ENCODE measurements around the gene CD99.

The CD99 gene

GRCh38 chrX:2684256-2684655, 6.8 kb upstream of the CD99 start:
- H3K27ac Mint-ChIP-seq, result no peak overlapping the region
- peaks cover 7% of the 10 kb centered on the region for H3K9me3 Mint-ChIP-seq
- no peak overlapping the region for H3K4me3 Mint-ChIP-seq
- no peaks in the 10 kb centered on the region for H3K27me3 Mint-ChIP-seq
- ATAC-seq, result no peak
- no peaks in the 10 kb centered on the region for H3K4me1 Mint-ChIP-seq
- H3K36me3 Mint-ChIP-seq, result peaks cover 14% of the 10 kb centered on the region

DNA sequence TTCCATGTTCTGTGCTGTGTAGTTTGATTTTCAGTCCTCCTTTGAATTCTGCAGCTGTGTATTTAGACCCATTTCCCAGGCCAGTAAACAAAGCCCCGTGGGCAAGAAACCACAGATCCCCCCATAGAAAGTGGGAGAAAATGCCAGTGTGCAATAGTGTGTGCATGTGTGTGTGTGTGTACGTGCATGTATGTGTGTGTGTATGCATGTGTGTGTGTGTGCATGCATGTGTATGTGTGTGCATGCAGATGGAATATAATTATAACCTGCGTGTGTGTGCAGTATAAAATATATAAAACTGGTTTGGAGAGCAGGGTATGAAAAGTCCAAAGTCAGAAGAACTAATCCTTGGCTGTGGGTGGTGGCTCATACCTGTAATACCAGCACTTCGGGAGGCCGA, 5.2 kb upstream of the CD99 start:
- H3K27ac Mint-ChIP-seq, result no peak overlapping the region
- no peak overlapping the region for H3K4me3 Mint-ChIP-seq
- H3K9me3 Mint-ChIP-seq, result peaks cover 3% of the 10 kb centered on the region
- H3K27me3 Mint-ChIP-seq, result no peaks in the 10 kb centered on the region
- H3K36me3 Mint-ChIP-seq, result peaks cover 6% of the 10 kb centered on the region
- H3K4me1 Mint-ChIP-seq, result no peaks in the 10 kb centered on the region
- no peak for ATAC-seq

DNA sequence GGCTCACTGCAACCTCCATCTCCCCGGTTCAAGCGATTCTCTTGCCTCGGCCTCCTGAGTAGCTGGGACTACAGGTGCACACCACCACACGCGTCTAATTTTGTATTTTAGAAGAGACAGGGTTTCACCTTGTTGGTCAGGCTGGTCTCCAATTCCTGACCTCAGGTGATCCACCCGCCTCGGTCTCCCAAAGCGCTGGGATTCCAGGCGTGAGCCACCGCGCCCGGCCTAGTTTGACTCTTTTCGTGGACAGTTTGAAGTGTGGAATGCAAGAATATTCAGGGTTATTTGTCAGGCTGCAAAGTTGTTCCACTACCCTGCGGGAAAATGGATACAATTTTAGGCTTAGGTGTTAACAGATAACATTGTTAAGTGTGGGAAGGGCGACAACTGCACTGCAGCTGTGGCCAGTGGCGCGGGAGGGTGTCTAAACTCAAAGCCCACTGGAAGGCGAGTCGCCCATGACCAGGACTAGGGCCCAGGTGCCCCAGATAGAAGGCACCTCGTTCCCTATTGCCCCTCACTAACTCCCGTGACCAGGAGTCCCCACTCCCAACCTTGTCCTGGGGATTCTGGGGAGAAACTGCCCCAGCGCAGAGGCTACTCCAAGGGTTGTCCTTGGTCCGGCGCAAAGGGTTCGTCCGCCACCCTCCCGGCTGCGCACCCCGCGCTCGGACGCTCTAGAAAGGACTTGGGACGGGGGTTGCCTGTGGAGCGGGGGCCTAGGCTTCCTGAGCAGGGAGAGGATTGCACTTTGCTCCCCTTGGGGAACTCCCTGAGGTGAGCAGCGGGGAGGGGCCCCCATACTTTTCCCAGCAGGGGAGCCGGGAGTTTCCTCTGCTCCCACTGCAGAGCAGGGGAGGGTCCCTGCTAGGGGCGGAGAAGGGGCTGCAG, 1.1 kb upstream of the CD99 start:
- H3K36me3 Mint-ChIP-seq, result no peaks in the 10 kb centered on the region
- peak overlapping the region; percentile 73 for H3K4me3 Mint-ChIP-seq
- no peaks in the 10 kb centered on the region for H3K27me3 Mint-ChIP-seq
- H3K9me3 Mint-ChIP-seq, result no peaks in the 10 kb centered on the region
- H3K4me1 Mint-ChIP-seq, result peaks cover 32% of the 10 kb centered on the region
- ATAC-seq, result no peak
- peak overlapping the region; percentile 29 for H3K27ac Mint-ChIP-seq

GRCh38 chrX:2691543-2692220, 587 bp downstream of the CD99 start:
- peaks cover 3% of the 10 kb centered on the region for H3K9me3 Mint-ChIP-seq
- no peak for ATAC-seq
- no peaks in the 10 kb centered on the region for H3K27me3 Mint-ChIP-seq
- H3K4me1 Mint-ChIP-seq, result peaks cover 47% of the 10 kb centered on the region
- peaks cover 4% of the 10 kb centered on the region for H3K36me3 Mint-ChIP-seq
- peak overlapping the region; percentile 87 for H3K27ac Mint-ChIP-seq
- H3K4me3 Mint-ChIP-seq, result peak overlapping the region; percentile 96

DNA sequence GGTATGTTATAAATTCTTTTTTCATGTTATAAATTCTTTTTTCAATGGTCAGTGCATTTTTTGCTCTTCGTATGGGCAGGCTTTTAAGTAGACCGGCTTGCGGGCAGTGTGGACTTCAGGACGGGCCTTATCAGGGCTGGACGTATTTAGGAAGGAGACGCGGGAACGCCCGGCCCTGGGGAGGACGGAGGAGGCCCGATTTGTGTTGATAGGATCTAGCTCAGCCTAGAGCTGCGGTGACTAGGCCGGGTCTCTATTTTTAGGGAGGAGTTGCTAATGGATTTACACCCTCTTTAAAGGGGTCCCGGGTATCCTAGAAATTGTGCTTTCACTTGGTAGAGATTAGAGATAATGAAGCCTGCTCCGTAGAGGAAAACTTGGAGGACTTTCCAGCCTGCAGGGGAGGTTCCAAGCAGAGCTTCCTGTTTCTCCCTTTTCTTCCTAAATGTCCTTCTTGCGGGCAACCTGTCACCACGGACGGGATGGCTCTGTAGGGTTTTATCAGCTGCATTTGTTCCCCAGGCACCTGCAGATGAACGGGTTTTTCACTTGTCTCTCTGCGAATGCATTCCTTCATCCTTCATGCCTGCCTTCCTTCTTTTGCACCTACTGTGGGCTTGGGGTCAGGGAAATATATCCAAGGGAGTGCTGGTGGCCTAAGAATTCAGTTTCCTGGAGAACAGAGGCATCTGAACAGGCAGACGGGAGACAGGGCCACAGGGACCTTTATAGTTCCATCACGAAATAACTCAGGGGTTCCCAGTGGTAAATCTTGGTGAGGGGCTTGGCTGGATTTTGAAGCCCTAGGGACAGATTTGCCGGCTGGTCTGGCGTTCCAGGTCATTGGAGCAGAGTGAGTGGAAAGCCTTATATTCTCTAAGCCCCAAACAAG, 1.4 kb downstream of the CD99 start:
- no peak for ATAC-seq
- H3K27ac Mint-ChIP-seq, result peak overlapping the region; percentile 87
- H3K9me3 Mint-ChIP-seq, result peaks cover 3% of the 10 kb centered on the region
- H3K4me3 Mint-ChIP-seq, result peak overlapping the region; percentile 96
- H3K36me3 Mint-ChIP-seq, result peaks cover 4% of the 10 kb centered on the region
- H3K4me1 Mint-ChIP-seq, result peaks cover 55% of the 10 kb centered on the region
- H3K27me3 Mint-ChIP-seq, result no peaks in the 10 kb centered on the region

GRCh38 chrX:2693113-2694002, 2.3 kb downstream of the CD99 start:
- H3K36me3 Mint-ChIP-seq, result peaks cover 4% of the 10 kb centered on the region
- ATAC-seq, result no peak
- peaks cover 64% of the 10 kb centered on the region for H3K4me1 Mint-ChIP-seq
- H3K9me3 Mint-ChIP-seq, result peaks cover 3% of the 10 kb centered on the region
- peak overlapping the region; percentile 96 for H3K4me3 Mint-ChIP-seq
- H3K27ac Mint-ChIP-seq, result peak overlapping the region; percentile 87
- no peaks in the 10 kb centered on the region for H3K27me3 Mint-ChIP-seq

- peaks cover 12% of the 10 kb centered on the region for H3K36me3 Mint-ChIP-seq
- H3K4me1 Mint-ChIP-seq, result peaks cover 78% of the 10 kb centered on the region
- H3K27me3 Mint-ChIP-seq, result no peaks in the 10 kb centered on the region
- peak overlapping the region; percentile 8 for H3K27ac Mint-ChIP-seq
- H3K4me3 Mint-ChIP-seq, result no peak overlapping the region
- no peak for ATAC-seq
- H3K9me3 Mint-ChIP-seq, result peaks cover 3% of the 10 kb centered on the region
Measured at GRCh38 chrX:2694914-2695267, 3.8 kb downstream of the CD99 start.

- H3K27me3 Mint-ChIP-seq, result no peaks in the 10 kb centered on the region
- H3K36me3 Mint-ChIP-seq, result peaks cover 25% of the 10 kb centered on the region
- H3K4me1 Mint-ChIP-seq, result peaks cover 97% of the 10 kb centered on the region
- H3K4me3 Mint-ChIP-seq, result peak overlapping the region; percentile 48
- peak; percentile 95 for ATAC-seq
- H3K27ac Mint-ChIP-seq, result peak overlapping the region; percentile 87
- peaks cover 12% of the 10 kb centered on the region for H3K9me3 Mint-ChIP-seq
Measured at GRCh38 chrX:2696698-2697215, 5.7 kb downstream of the CD99 start.

DNA sequence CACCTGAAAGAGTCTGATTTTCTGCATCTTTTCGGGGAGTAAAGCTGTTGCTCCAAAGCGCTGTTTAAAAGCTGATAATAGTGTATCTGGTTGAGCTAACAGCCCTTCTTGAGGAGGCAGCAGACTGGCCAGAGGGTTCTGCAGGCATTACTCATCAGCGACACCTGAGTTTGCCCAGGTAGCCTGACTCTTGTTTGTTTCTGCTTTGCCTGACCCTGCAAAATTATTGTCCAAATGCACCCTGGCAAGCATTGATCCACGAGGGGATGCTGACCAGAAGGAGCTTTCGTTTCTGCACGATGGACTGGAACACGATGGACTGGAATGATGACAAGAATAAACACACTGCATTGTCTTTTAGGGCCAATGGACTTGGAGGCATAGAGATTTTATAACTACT, 6.2 kb downstream of the CD99 start:
- peak; percentile 21 for ATAC-seq
- Mint-ChIP-seq H3K27ac (peak overlapping the region; percentile 87), H3K4me1 (peaks cover 97% of the 10 kb centered on the region), H3K36me3 (peaks cover 25% of the 10 kb centered on the region), H3K9me3 (peaks cover 12% of the 10 kb centered on the region), H3K27me3 (no peaks in the 10 kb centered on the region), H3K4me3 (peak overlapping the region; percentile 48)

- ATAC-seq, result peak; percentile 49
- Mint-ChIP-seq H3K9me3 (peaks cover 12% of the 10 kb centered on the region), H3K4me1 (peaks cover 94% of the 10 kb centered on the region), H3K27me3 (no peaks in the 10 kb centered on the region), H3K27ac (peak overlapping the region; percentile 87), H3K36me3 (peaks cover 25% of the 10 kb centered on the region), H3K4me3 (peak overlapping the region; percentile 32)
Measured at GRCh38 chrX:2697741-2698299, 6.7 kb downstream of the CD99 start.

GRCh38 chrX:2698604-2699003, 7.5 kb downstream of the CD99 start:
- ATAC-seq, result no peak
- H3K9me3 Mint-ChIP-seq, result peaks cover 12% of the 10 kb centered on the region
- H3K4me3 Mint-ChIP-seq, result peak overlapping the region; percentile 10
- H3K27me3 Mint-ChIP-seq, result no peaks in the 10 kb centered on the region
- peak overlapping the region; percentile 87 for H3K27ac Mint-ChIP-seq
- peaks cover 25% of the 10 kb centered on the region for H3K36me3 Mint-ChIP-seq
- peaks cover 86% of the 10 kb centered on the region for H3K4me1 Mint-ChIP-seq

- Mint-ChIP-seq H3K36me3 (peaks cover 25% of the 10 kb centered on the region), H3K4me3 (peak overlapping the region; percentile 4), H3K4me1 (peaks cover 73% of the 10 kb centered on the region), H3K27me3 (no peaks in the 10 kb centered on the region), H3K9me3 (peaks cover 12% of the 10 kb centered on the region), H3K27ac (no peak overlapping the region)
- no peak for ATAC-seq
Measured at GRCh38 chrX:2699959-2700358, 8.9 kb downstream of the CD99 start.

DNA sequence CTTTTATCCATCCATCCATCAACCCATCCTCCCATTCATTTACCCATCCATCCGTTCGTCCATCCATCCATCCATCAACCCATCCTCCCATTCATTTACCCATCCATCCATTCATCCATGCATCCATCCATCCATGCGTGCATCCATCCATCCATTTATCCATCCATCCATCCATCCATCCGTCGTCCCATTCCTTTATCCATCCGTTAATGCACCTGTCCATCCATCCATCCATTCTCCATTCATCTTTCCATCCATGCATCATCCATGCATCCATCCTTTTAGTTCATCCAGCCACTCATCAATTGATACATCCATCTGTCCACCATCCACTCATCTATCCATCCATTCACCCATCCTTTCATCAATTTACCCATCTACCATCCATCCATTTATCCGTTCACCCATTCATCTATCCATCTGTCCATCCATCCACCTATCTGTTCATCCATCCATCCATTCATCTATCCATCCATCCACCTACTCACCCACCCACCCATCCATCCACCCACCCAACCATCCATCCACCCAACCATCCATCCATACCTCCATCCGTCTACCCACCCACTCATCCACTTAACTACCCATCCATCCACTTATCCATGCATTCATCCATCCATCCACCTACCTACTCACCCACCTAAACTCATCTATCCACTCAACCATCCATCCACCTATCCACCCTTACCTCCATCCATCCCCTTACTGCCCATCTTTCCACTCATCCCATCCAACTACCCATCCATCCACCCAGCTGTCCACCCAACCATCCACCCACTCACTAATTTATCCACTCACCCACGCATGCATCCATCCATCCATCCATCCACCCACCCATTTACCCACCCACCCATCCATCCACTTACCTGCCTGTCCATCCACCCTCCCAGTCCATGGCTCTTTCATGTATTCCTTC, 9.6 kb downstream of the CD99 start:
- Mint-ChIP-seq H3K4me3 (peak overlapping the region; percentile 4), H3K27ac (peak overlapping the region; percentile 52), H3K27me3 (no peaks in the 10 kb centered on the region), H3K4me1 (peaks cover 67% of the 10 kb centered on the region), H3K36me3 (peaks cover 25% of the 10 kb centered on the region), H3K9me3 (peaks cover 12% of the 10 kb centered on the region)
- no peak for ATAC-seq

All from stimulated activated memory B cell treated with anti-CD40 and anti-IgM and Interleukin-4, amounts not matched to agents 10 μg/mL and 1 μg/mL and 100 μg/mL, for 72 hours (primary cell).